ENCODE data around the gene KMT5B.

DNA sequence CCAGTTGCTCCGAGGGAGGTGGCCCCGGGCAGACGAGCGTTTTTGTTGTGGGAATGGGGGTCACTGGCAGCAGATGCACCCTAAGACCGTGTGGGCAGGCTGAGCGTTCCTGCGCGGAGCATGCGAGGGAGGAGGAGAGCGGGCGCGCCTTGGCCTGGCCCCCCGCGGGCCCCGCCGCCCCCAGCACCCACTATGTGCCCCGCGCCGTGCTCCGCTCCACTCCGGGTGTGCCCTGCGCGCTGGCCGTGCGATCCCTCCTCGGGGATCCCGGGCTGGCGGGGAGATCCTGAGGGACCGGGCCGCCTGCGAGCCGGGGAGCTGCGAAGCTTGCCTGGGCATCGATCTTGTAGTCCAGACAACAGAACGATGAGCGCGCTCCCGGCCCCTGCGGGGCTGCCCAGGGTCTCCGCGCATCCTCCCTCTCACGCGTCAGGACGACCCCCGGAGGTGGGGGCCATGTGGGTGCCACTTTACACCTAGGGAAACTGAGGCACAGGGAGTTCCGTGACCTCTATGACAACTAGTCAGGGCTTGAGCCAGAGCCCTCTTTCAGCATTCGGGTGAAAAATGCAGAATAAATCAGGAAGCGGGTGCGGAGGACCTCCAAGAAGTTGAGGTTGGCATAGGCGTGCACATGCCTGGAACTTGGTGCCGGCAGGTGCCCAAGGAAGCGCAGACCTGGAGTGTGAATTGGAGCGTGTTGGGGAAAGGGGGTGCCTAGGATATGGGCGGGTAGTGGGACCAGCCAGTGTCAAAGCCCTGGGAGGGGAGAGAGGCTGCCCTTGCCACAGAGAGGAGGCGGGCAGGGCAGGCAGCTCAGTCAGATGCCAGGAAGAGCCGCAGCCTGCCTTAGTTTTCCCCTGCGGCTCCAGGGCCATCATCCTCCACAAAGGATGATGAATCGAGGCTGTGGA lies 1.3 kb upstream of the KMT5B start:
- no peak for TF ChIP-seq MAFK (IDR thresholded peaks at IDR 0.05; ENCODE audit: partially characterized antibody)
- TF ChIP-seq, protein P1, sequence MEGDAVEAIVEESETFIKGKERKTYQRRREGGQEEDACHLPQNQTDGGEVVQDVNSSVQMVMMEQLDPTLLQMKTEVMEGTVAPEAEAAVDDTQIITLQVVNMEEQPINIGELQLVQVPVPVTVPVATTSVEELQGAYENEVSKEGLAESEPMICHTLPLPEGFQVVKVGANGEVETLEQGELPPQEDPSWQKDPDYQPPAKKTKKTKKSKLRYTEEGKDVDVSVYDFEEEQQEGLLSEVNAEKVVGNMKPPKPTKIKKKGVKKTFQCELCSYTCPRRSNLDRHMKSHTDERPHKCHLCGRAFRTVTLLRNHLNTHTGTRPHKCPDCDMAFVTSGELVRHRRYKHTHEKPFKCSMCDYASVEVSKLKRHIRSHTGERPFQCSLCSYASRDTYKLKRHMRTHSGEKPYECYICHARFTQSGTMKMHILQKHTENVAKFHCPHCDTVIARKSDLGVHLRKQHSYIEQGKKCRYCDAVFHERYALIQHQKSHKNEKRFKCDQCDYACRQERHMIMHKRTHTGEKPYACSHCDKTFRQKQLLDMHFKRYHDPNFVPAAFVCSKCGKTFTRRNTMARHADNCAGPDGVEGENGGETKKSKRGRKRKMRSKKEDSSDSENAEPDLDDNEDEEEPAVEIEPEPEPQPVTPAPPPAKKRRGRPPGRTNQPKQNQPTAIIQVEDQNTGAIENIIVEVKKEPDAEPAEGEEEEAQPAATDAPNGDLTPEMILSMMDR (IDR thresholded peaks at IDR 0.05): no peak
- no peak for TF ChIP-seq RCOR1 (IDR thresholded peaks at IDR 0.05; ENCODE audit: low read depth, low read length)
- no peak for TF ChIP-seq JUN (IDR thresholded peaks at IDR 0.05)
- TF ChIP-seq EP300 (IDR thresholded peaks at IDR 0.05): no peak
- TF ChIP-seq POLR2A (IDR thresholded peaks at IDR 0.05; ENCODE audit: low read length): 0 out of 2 replicates have a peak, but pooled peaks have one; percentile 13
- TF ChIP-seq, protein P2, sequence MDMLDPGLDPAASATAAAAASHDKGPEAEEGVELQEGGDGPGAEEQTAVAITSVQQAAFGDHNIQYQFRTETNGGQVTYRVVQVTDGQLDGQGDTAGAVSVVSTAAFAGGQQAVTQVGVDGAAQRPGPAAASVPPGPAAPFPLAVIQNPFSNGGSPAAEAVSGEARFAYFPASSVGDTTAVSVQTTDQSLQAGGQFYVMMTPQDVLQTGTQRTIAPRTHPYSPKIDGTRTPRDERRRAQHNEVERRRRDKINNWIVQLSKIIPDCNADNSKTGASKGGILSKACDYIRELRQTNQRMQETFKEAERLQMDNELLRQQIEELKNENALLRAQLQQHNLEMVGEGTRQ (IDR thresholded peaks at IDR 0.05): no peak
- TF ChIP-seq POLR2AphosphoS2 (conservative IDR thresholded peaks at IDR 0.05; ENCODE audit: low read length): no peak
- TF ChIP-seq HDAC2 (IDR thresholded peaks at IDR 0.05): no peak
- TF ChIP-seq, protein P3, sequence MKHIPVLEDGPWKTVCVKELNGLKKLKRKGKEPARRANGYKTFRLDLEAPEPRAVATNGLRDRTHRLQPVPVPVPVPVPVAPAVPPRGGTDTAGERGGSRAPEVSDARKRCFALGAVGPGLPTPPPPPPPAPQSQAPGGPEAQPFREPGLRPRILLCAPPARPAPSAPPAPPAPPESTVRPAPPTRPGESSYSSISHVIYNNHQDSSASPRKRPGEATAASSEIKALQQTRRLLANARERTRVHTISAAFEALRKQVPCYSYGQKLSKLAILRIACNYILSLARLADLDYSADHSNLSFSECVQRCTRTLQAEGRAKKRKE (CRISPR knock-in tag; IDR thresholded peaks at IDR 0.05; ENCODE audit: low read depth): no peak
- TF ChIP-seq NR3C1 (IDR thresholded peaks at IDR 0.05): no peak
- no peak for TF ChIP-seq CBX2 (IDR thresholded peaks at IDR 0.05; ENCODE audit: borderline replicate concordance, low read depth)
